Large intestine (tissue), 3 donors: ENCODE measurements around the gene LOXHD1. TPM values are rescaled to one million over a fixed set of nuclear protein-coding genes. Genes with fewer than 3 reads are reported as not detected.

Experiments used
- DNase-seq, 2 donors: peaks; one replicate each; pipeline versions ENCODE4 v3.0.0 to v3.0.0-alpha.2; 2013
- H3K27ac ChIP-seq: one replicate; pipeline ENCODE4 v1.5.1; 2013; ENCODE audit warnings: low read length
- H3K27me3 ChIP-seq: 2 replicates; pipeline ENCODE4 v1.6.1; 2013; ENCODE audit warnings: low read length; ENCODE audit not compliant: control insufficient read depth, insufficient read depth
- H3K36me3 ChIP-seq: 2 replicates; pipeline ENCODE4 v1.6.1; 2013; ENCODE audit warnings: low read length; ENCODE audit not compliant: control insufficient read depth, insufficient read depth
- H3K4me1 ChIP-seq: one replicate; pipeline ENCODE4 v1.6.1; 2013; ENCODE audit warnings: low read length; ENCODE audit not compliant: control insufficient read depth, insufficient read depth
- H3K4me3 ChIP-seq: one replicate; pipeline ENCODE4 v1.5.1; 2013; ENCODE audit warnings: low read length
- H3K9me3 ChIP-seq: one replicate; pipeline ENCODE4 v1.6.1; 2013; ENCODE audit warnings: mild to moderate bottlenecking, low read depth, low read length, moderate library complexity; ENCODE audit not compliant: control insufficient read depth
- WGBS: methylation state at CpG from one replicate; pipeline ENCODE4 v1.1.5; 2013; ENCODE audit warnings: low lambda C conversion rate; ENCODE audit not compliant: insufficient coverage; 5-methylcytosine and 5-hydroxymethylcytosine counted together
- polyA plus RNA-seq: library from polyadenylated mRNA; unstranded; fragments of 120-200 nt; gene quantifications from one replicate; pipeline ENCODE4 v1.2.1, GENCODE V29; 2013

The LOXHD1 gene
- polyA plus RNA-seq, 1 donor, result 0.49 TPM

DNA sequence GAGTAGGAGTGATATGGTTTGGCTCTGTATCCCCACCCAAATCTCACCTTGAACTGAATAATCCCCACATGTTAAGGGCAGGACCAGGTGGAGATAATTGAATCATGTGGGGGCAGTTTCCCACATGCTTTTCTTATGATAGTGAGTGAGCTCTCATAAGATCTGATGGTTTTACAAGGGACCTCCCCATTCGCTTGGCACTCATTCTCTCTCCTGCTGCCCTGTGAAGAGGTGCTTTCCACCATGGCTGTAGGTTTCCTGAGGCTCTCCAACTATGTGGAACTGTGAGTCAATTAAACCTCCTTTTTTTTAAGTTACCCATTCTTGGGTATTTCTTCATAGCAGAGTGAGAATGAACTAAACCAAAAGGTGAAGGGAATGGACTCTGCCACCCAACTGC lies 207.5 kb downstream of the LOXHD1 start:
- no CpG with 5 or more reads among the region's 1 CpG for WGBS
- peaks cover 7% of the 10 kb centered on the region for H3K36me3 ChIP-seq
- H3K4me1 ChIP-seq, result no peaks in the 10 kb centered on the region
- no peaks in the 10 kb centered on the region for H3K27me3 ChIP-seq
- DNase-seq, result no peak
- H3K4me3 ChIP-seq, result no peak overlapping the region
- no peak overlapping the region for H3K27ac ChIP-seq
- no peaks in the 10 kb centered on the region for H3K9me3 ChIP-seq

DNA sequence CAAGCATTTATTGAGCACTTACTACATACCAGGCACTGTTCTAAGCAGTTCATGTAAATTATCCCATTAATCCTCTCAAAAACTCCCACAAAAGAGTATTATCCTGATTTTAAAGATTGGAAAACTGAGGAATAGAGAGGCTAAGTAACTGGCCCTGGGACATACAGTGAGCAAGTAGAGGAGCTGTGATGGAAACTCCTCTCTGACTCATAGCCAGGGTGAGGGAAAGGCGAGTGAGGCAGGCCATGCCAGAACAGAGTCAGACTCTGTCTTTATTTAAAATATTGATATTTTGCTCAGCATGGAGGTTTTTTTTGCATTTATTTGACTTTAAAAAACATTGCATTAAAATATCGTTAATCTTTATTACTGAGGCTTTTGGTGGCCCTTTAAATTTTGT lies 208.0 kb downstream of the LOXHD1 start:
- H3K4me1 ChIP-seq, result no peaks in the 10 kb centered on the region
- H3K27ac ChIP-seq, result no peak overlapping the region
- 100% methylated on average over 1 of the region's 2 CpGs for WGBS
- H3K9me3 ChIP-seq, result no peaks in the 10 kb centered on the region
- H3K4me3 ChIP-seq, result no peak overlapping the region
- H3K36me3 ChIP-seq, result peaks cover 7% of the 10 kb centered on the region
- no peak for DNase-seq
- no peaks in the 10 kb centered on the region for H3K27me3 ChIP-seq

DNA sequence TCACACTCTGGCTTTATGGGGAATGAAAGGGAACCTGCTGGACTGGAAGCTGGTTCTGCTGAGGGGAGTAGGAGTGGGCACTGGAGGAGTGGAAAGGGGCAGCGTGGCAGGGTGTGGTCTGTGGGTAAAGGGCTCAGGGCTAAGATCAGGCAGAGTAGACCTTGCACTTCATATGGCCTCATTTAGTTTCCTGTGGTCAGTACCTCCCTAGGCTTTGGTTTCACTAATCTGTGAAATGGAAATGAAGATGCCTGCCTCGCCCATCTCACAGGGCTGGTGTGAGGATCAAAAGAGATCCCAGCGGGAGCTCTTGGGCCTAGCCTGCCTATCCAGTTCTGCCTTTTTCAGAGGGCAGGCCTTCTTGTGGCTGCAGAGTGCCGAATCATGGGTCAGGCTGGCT lies 208.7 kb downstream of the LOXHD1 start:
- no peak overlapping the region for H3K27ac ChIP-seq
- no peaks in the 10 kb centered on the region for H3K4me1 ChIP-seq
- no peaks in the 10 kb centered on the region for H3K27me3 ChIP-seq
- H3K9me3 ChIP-seq, result no peaks in the 10 kb centered on the region
- WGBS, result 60% methylated on average over 1 of the region's 4 CpGs
- DNase-seq, result no peak
- H3K4me3 ChIP-seq, result no peak overlapping the region
- peaks cover 7% of the 10 kb centered on the region for H3K36me3 ChIP-seq

DNA sequence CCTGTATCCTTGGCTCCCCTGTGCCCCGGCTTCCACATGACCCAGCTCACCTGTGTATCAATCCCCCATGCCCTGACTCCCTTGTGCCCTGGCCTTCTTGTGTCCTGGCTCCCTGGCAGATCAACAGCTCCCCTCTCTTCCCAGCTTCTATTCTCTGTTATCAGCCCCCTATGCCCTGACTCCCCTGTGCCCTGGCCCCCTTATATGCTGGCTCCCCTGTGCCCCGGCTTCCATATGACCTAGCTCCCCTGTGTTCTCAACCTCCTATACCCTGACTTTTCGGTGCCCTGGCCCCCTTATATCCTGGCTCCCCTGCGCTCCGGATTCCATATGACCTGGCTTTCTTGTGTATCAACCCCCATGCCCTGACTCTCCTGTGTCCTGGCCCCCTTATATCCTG lies 209.2 kb downstream of the LOXHD1 start:
- H3K9me3 ChIP-seq, result no peaks in the 10 kb centered on the region
- H3K36me3 ChIP-seq, result peaks cover 7% of the 10 kb centered on the region
- H3K4me1 ChIP-seq, result no peaks in the 10 kb centered on the region
- no peak overlapping the region for H3K27ac ChIP-seq
- 100% methylated on average over 1 of the region's 5 CpGs for WGBS
- no peaks in the 10 kb centered on the region for H3K27me3 ChIP-seq
- no peak for DNase-seq
- no peak overlapping the region for H3K4me3 ChIP-seq

- no peak overlapping the region for H3K4me3 ChIP-seq
- no CpG with 5 or more reads among the region's 4 CpGs for WGBS
- no peak overlapping the region for H3K27ac ChIP-seq
- no peak for DNase-seq
- no peaks in the 10 kb centered on the region for H3K9me3 ChIP-seq
- H3K36me3 ChIP-seq, result peaks cover 7% of the 10 kb centered on the region
- no peaks in the 10 kb centered on the region for H3K4me1 ChIP-seq
- H3K27me3 ChIP-seq, result no peaks in the 10 kb centered on the region
These were observed 209.7 kb downstream of the LOXHD1 start for GRCh38 chr18:46447323-46447722.

GRCh38 chr18:46445522-46446313 lies 211.3 kb downstream of the LOXHD1 start:
- Histone ChIP-seq H3K27ac (no peak overlapping the region), H3K4me1 (no peaks in the 10 kb centered on the region), H3K27me3 (no peaks in the 10 kb centered on the region), H3K9me3 (no peaks in the 10 kb centered on the region), H3K36me3 (peaks cover 6% of the 10 kb centered on the region), H3K4me3 (no peak overlapping the region)
- no peak for DNase-seq
- WGBS, result 58% methylated on average over 2 of the region's 3 CpGs

DNA sequence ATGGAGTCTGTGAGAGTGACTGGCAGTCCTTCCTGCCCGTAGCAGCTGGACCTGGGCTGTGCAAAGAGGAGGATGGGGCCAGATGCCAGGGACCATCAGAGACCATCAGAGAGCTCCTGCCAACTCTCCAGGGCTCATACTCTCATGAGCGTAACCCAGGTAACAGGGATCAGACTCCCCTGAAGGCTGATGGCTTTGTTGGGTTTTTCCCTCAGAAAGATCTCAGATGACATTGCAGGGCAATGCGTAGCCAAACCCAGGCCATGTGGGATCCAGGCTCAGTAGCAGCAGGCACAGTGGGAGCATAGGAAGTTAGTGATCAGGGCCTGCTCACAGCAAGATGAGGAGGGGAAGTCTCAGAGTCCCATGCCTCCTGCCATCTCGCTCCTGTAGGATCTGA lies 218.0 kb downstream of the LOXHD1 start:
- WGBS, result no CpG with 5 or more reads among the region's 4 CpGs
- Histone ChIP-seq H3K9me3 (no peaks in the 10 kb centered on the region), H3K4me1 (no peaks in the 10 kb centered on the region), H3K27me3 (no peaks in the 10 kb centered on the region), H3K36me3 (no peaks in the 10 kb centered on the region), H3K4me3 (no peak overlapping the region), H3K27ac (no peak overlapping the region)
- DNase-seq, result no peak

- Histone ChIP-seq H3K36me3 (no peaks in the 10 kb centered on the region), H3K4me1 (no peaks in the 10 kb centered on the region), H3K27me3 (no peaks in the 10 kb centered on the region), H3K4me3 (no peak overlapping the region), H3K27ac (no peak overlapping the region), H3K9me3 (no peaks in the 10 kb centered on the region)
- no peak for DNase-seq
- no CpG with 5 or more reads among the region's 5 CpGs for WGBS
These were observed 220.0 kb downstream of the LOXHD1 start for GRCh38 chr18:46437061-46437460.

GRCh38 chr18:46436621-46437020 lies 220.4 kb downstream of the LOXHD1 start:
- no peak for DNase-seq
- Histone ChIP-seq H3K4me1 (no peaks in the 10 kb centered on the region), H3K4me3 (no peak overlapping the region), H3K27ac (no peak overlapping the region), H3K27me3 (no peaks in the 10 kb centered on the region), H3K9me3 (no peaks in the 10 kb centered on the region), H3K36me3 (no peaks in the 10 kb centered on the region)
- WGBS, result no CpG with 5 or more reads among the region's 2 CpGs

- no peak for DNase-seq
- Histone ChIP-seq H3K27me3 (no peaks in the 10 kb centered on the region), H3K27ac (no peak overlapping the region), H3K36me3 (no peaks in the 10 kb centered on the region), H3K9me3 (no peaks in the 10 kb centered on the region), H3K4me1 (no peaks in the 10 kb centered on the region), H3K4me3 (no peak overlapping the region)
- no CpG with 5 or more reads among the region's 9 CpGs for WGBS
These were observed 222.0 kb downstream of the LOXHD1 start for GRCh38 chr18:46435031-46435430.

GRCh38 chr18:46434629-46435028 lies 222.4 kb downstream of the LOXHD1 start:
- no peak overlapping the region for H3K27ac ChIP-seq
- no peaks in the 10 kb centered on the region for H3K36me3 ChIP-seq
- H3K4me3 ChIP-seq, result no peak overlapping the region
- no peaks in the 10 kb centered on the region for H3K27me3 ChIP-seq
- no peaks in the 10 kb centered on the region for H3K9me3 ChIP-seq
- no peak for DNase-seq
- 100% methylated on average over 1 of the region's 3 CpGs for WGBS
- no peaks in the 10 kb centered on the region for H3K4me1 ChIP-seq
